HepG2 (cell line): Measurements from ENCODE around the gene POLE4. TPM values are rescaled to one million over a fixed set of nuclear protein-coding genes. Genes with fewer than 3 reads are reported as not detected.

Experiments
- ATAC-seq: fragments of 200-7000 bp; cut with Tn5 transposase; 3 replicates; pipeline ENCODE4 v1.9.1; 2020; ENCODE audit warnings: mild to moderate bottlenecking, moderate library complexity
- BruUV-seq: library from RNA; stranded (reverse); fragments of 400-500 nt; replicated peaks from 2 replicates; lab custom pipeline; 2021; lab: Mats Ljungman, UMichigan
- CTCF ChIA-PET: fragments of 300-600 bp; formaldehyde crosslinking; extraction: SDS; loops from one replicate; lab custom pipeline; 2021; ENCODE audit warnings: low total read pairs, inconsistent platforms, low intra/inter-chr PET ratio; lab: Yijun Ruan, JAX
- POLR2A ChIA-PET: fragments of 350-600 bp; sonication (Branson Sonifier 250); formaldehyde crosslinking; loops from one replicate; lab custom pipeline; 2020; ENCODE audit warnings: antibody characterized with exemption, inconsistent platforms; lab: Yijun Ruan, JAX
- DNase-seq: peaks from one replicate; pipeline ENCODE4 v3.0.0-alpha.2; 2015; ENCODE audit warnings: low spot score
- FAIRE-seq: peaks from 3 replicates; lab custom pipeline; 2011; peaks lifted over from hg19 to GRCh38; lab: Jason Lieb, UNC
- H2AFZ ChIP-seq: one replicate; pipeline ENCODE4 v1.6.1; 2011; ENCODE audit warnings: low read length, inconsistent platforms
- H3K27ac ChIP-seq: fragments of 300-600 bp; 3 replicates; pipeline ENCODE4 v1.8.0; 2011; ENCODE audit warnings: mixed run types, mild to moderate bottlenecking, mixed read lengths, low read length, inconsistent platforms; ENCODE audit not compliant: insufficient read depth; ENCODE audit errors: extremely low read length
- H3K27me3 ChIP-seq, 2 experiments: fragments of 200-600 bp in 1 of 2; 2 replicates in 1 of 2; 3 replicates in 1 of 2; pipeline versions ENCODE4 v1.6.0 to v1.8.0; 2011; ENCODE audit warnings: low read length in 2 of 2, mild to moderate bottlenecking in 2 of 2, moderate library complexity in 2 of 2, inconsistent platforms in 1 of 2; ENCODE audit not compliant: insufficient read depth in 2 of 2, control insufficient read depth in 1 of 2
- H3K36me3 ChIP-seq, 2 experiments: fragments of 200-600 bp in 1 of 2; replicated peaks in 1 of 2; 2 replicates in 1 of 2; 3 replicates in 1 of 2; pipeline versions ENCODE4 v1.5.1 to v1.8.0; 2011; ENCODE audit warnings: low read length in 2 of 2, inconsistent platforms in 1 of 2; ENCODE audit not compliant: insufficient read depth in 2 of 2, control insufficient read depth in 1 of 2
- H3K4me1 ChIP-seq: 2 replicates; pipeline ENCODE4 v1.5.1; 2012; ENCODE audit warnings: low read length, inconsistent platforms; ENCODE audit not compliant: insufficient read depth
- H3K4me2 ChIP-seq: 2 replicates; pipeline ENCODE4 v1.6.0; 2011; ENCODE audit warnings: low read depth, low read length, inconsistent platforms
- H3K4me3 ChIP-seq, 3 experiments: fragments of 200-600 bp in 1 of 3; sonication (generic), shearing (Covaris generic) in 1 of 3; replicated peaks in 1 of 3; 2 replicates each; pipeline ENCODE4 v1.5.1; 2011 to 2016; ENCODE audit warnings: low read length in 3 of 3, inconsistent platforms in 2 of 3, low read depth in 2 of 3, mild to moderate bottlenecking in 2 of 3, control low read depth in 1 of 3, mixed read lengths in 1 of 3; ENCODE audit not compliant: insufficient read depth in 1 of 3
- H3K79me2 ChIP-seq: one replicate; pipeline ENCODE4 v1.6.1; 2011; ENCODE audit warnings: low read length, inconsistent platforms; ENCODE audit not compliant: insufficient read depth
- H3K9ac ChIP-seq: 2 replicates; pipeline ENCODE4 v1.6.0; 2011; ENCODE audit warnings: mild to moderate bottlenecking, low read depth, low read length, inconsistent platforms; ENCODE audit not compliant: insufficient read depth
- H3K9me3 ChIP-seq: 2 replicates; pipeline ENCODE4 v1.5.1; 2012; ENCODE audit warnings: mild to moderate bottlenecking, low read length
- H4K20me1 ChIP-seq: 2 replicates; pipeline ENCODE4 v1.6.0; 2011; ENCODE audit warnings: inconsistent platforms, mild to moderate bottlenecking, low read length, moderate library complexity; ENCODE audit not compliant: insufficient read depth
- BCL3 ChIP-seq: sonication (generic); formaldehyde crosslinking; IDR thresholded peaks from 2 replicates; pipeline ENCODE4 v1.5.1; 2020; ENCODE audit warnings: mild to moderate bottlenecking, missing genetic modification reagents, moderate library complexity
- CSRNP2 ChIP-seq: sonication (generic); formaldehyde crosslinking; conservative IDR thresholded peaks from 2 replicates; pipeline ENCODE4 v1.8.0; 2022; ENCODE audit warnings: low read depth, missing genetic modification reagents
- DBP ChIP-seq: sonication (generic); formaldehyde crosslinking; IDR thresholded peaks from 2 replicates; pipeline ENCODE4 v1.4.0; 2020; ENCODE audit warnings: missing genetic modification reagents; ENCODE audit errors: not compliant biosample characterization
- LCORL ChIP-seq, 2 experiments: fragments of 450-650 bp in 1 of 2; sonication (generic) in 1 of 2; formaldehyde crosslinking in 1 of 2; IDR thresholded peaks; 2 replicates each; pipeline versions ENCODE4 v1.5.0 to v1.6.1; 2017 to 2020; ENCODE audit warnings: antibody characterized with exemption in 1 of 2, missing genetic modification reagents in 1 of 2
- NR3C1 ChIP-seq: sonication (generic); formaldehyde crosslinking; IDR thresholded peaks from 2 replicates; pipeline ENCODE4 v1.4.0; 2020; ENCODE audit warnings: missing genetic modification reagents
- POLR2AphosphoS2 ChIP-seq: IDR thresholded peaks from 2 replicates; pipeline ENCODE4 v1.6.1; 2011; ENCODE audit warnings: low read depth, low read length, improper control_type of control experiment
- WIZ ChIP-seq: sonication (generic); formaldehyde crosslinking; IDR thresholded peaks from 2 replicates; pipeline ENCODE4 v1.5.1; 2020; ENCODE audit warnings: mild to moderate bottlenecking, missing genetic modification reagents
- ZFAT ChIP-seq: sonication (generic); formaldehyde crosslinking; conservative IDR thresholded peaks from 2 replicates; pipeline ENCODE4 v1.8.1; 2023; ENCODE audit warnings: missing genetic modification reagents, inconsistent platforms
- ZNF644 ChIP-seq: IDR thresholded peaks from 2 replicates; pipeline ENCODE4 v1.6.1; 2016; ENCODE audit warnings: low read depth
- ZSCAN20 ChIP-seq: sonication (generic); formaldehyde crosslinking; IDR thresholded peaks from 2 replicates; pipeline ENCODE4 v1.4.0; 2020; ENCODE audit warnings: missing genetic modification reagents, mild to moderate bottlenecking, borderline replicate concordance
- WGBS: methylation state at CpG from one replicate; pipeline ENCODE4 v1.1.6; 2017; ENCODE audit warnings: low lambda C conversion rate; 5-methylcytosine and 5-hydroxymethylcytosine counted together
- in situ Hi-C: cut with HindIII; loops from 2 replicates; pipeline ENCODE4 v1.10.0; 2017; ENCODE audit warnings: low pct_unique_long_range_greater_than_20kb; ENCODE audit not compliant: extremely low pct_ligation_motif_present
- intact Hi-C: fragments of 100-400 bp; cut with micrococcal nuclease; formaldehyde crosslinking; loops from one replicate; pipeline ENCODE4 v1.10.0; 2022; ENCODE audit not compliant: unreplicated experiment
- polyA plus RNA-seq, 8 experiments: library from polyadenylated mRNA; depleted of rRNA in 3 of 8; stranded (reverse) in 7 of 8; unstranded in 1 of 8; fragments of >200 nt; fragmentation: Illumina TruSeq in 4 of 8; extraction: Trizol in 4 of 8; gene quantifications; 2 replicates each; pipeline versions ENCODE4 v1.2.1 to v1.2.3, GENCODE V29; 2011 to 2016; ENCODE audit warnings: low read depth in 4 of 8, missing spikeins in 1 of 8, mixed read lengths in 1 of 8; ENCODE audit not compliant: insufficient read depth in 1 of 8
- total RNA-seq, 5 experiments: library from RNA; depleted of rRNA; stranded (reverse); fragments of >200 nt; fragmentation: Illumina TruSeq; extraction: Trizol; gene quantifications; 2 replicates each; pipeline ENCODE4 v1.2.3, GENCODE V29; 2016; ENCODE audit warnings: low read depth in 1 of 5
- TF ChIP-seq, protein P1 (sequence below): sonication (generic); formaldehyde crosslinking; IDR thresholded peaks from 2 replicates; pipeline ENCODE4 v1.8.1; 2023; ENCODE audit warnings: mild to moderate bottlenecking, missing genetic modification reagents, borderline replicate concordance
- TF ChIP-seq, protein P2 (sequence below): sonication (generic); formaldehyde crosslinking; IDR thresholded peaks from 2 replicates; pipeline ENCODE4 v1.4.0; 2020; ENCODE audit warnings: missing genetic modification reagents
- TF ChIP-seq, protein P3 (sequence below): IDR thresholded peaks from 2 replicates; pipeline ENCODE4 v1.4.0; 2020; ENCODE audit warnings: mild to moderate bottlenecking, missing genetic modification reagents

Gene POLE4
- total and polyA plus RNA-seq, 2 of the 13 experiments (the other 11 are each of a cell fraction or from before 2014, with no cell fraction given) = 106 to 116 TPM

DNA sequence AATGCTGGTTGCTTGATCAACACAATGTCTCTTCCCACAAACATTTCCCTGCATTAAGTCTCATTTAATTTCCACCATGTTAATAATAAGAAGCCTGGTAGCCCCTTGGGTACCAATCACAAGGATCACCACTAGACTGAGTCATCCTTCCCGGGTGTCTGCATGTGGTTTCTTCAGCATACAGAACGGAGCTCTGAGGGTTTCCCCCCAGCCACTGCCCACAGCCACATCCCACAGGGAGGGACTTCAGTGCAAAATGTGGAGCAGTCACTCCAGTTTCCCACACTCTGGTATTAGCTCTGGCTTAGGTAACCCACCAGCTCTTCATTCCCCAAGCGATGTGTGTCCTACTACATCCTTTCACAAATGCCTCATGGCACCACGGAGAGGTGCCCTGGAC is 42.7 kb upstream of the POLE4 start (continued):
- TF ChIP-seq BCL3 (CRISPR knock-in tag) = no peak
- TF ChIP-seq ZNF644 (CRISPR knock-in tag) = no peak
- TF ChIP-seq, protein P1, sequence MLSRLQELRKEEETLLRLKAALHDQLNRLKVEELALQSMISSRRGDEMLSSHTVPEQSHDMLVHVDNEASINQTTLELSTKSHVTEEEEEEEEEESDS = no peak

DNA sequence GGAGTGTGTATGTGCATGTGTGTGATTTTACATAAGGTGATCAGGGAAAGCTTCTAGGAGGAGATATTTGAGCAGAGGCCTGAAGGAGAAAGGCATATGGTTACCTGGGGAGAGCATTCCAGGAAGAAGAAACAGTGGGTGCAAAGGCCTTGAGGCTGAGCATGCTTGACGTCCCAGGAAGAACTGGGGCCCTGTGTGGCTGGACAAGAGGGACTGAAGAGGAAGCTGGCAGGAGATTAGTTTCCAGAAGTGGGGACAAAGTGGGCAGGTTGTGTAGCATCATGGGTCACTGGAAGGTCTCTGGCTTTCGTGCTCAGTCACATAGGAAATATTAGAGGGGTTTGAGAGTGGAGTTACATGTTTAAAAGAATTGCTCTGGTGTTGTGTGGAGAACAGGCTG is 42.0 kb upstream of the POLE4 start:
- WGBS = 60% methylated on average over 2 of the region's 2 CpGs
- DNase-seq (no peak), ATAC-seq (no peak), FAIRE-seq (no peak)
- no peaks in the 10 kb centered on the region for H3K79me2 ChIP-seq
- no TSS peak for BruUV-seq
- H3K36me3 ChIP-seq = no peaks in the 10 kb centered on the region; a peak in 1 of 5 replicates
- peaks cover 51% of the 10 kb centered on the region for H3K4me1 ChIP-seq
- H3K27me3 ChIP-seq = peaks cover 0 to 7% of the 10 kb centered on the region in 2 experiments; a peak in 1 of 5 replicates
- H3K4me2 ChIP-seq = no peak overlapping the region
- no peak overlapping the region for H3K4me3 ChIP-seq
- H3K9ac ChIP-seq = no peak overlapping the region
- no peak overlapping the region for H2AFZ ChIP-seq
- POLR2A ChIA-PET = no interaction called here
- H3K27ac ChIP-seq = no peak overlapping the region
- intact Hi-C loops = loop anchor here (5.0 kb wide), 2 partner anchors 41 to 486 kb away; partner anchors contain the start of gene POLE4
- no peaks in the 10 kb centered on the region for H3K9me3 ChIP-seq
- in situ Hi-C loops = loop anchor here (10.0 kb wide), 1 partner anchor 328 kb away; no protein-coding TSS in a partner anchor
- CTCF ChIA-PET = no interaction called here
- no peaks in the 10 kb centered on the region for H4K20me1 ChIP-seq
- TF ChIP-seq ZFAT (CRISPR knock-in tag) (no peak), LCORL (IDR thresholded peaks at IDR 0.05) (no peak), LCORL (CRISPR knock-in tag; IDR thresholded peaks at IDR 0.05) (no peak), NR3C1 (CRISPR knock-in tag) (no peak), CSRNP2 (CRISPR knock-in tag) (no peak), WIZ (CRISPR knock-in tag) (no peak), ZSCAN20 (no peak), DBP (CRISPR knock-in tag) (peak; percentile 95), POLR2AphosphoS2 (0 out of 2 replicates have a peak, but pooled peaks have one; percentile 49)
- TF ChIP-seq, protein P2, sequence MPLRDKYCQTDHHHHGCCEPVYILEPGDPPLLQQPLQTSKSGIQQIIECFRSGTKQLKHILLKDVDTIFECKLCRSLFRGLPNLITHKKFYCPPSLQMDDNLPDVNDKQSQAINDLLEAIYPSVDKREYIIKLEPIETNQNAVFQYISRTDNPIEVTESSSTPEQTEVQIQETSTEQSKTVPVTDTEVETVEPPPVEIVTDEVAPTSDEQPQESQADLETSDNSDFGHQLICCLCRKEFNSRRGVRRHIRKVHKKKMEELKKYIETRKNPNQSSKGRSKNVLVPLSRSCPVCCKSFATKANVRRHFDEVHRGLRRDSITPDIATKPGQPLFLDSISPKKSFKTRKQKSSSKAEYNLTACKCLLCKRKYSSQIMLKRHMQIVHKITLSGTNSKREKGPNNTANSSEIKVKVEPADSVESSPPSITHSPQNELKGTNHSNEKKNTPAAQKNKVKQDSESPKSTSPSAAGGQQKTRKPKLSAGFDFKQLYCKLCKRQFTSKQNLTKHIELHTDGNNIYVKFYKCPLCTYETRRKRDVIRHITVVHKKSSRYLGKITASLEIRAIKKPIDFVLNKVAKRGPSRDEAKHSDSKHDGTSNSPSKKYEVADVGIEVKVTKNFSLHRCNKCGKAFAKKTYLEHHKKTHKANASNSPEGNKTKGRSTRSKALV = no peak
- TF ChIP-seq, protein P3, sequence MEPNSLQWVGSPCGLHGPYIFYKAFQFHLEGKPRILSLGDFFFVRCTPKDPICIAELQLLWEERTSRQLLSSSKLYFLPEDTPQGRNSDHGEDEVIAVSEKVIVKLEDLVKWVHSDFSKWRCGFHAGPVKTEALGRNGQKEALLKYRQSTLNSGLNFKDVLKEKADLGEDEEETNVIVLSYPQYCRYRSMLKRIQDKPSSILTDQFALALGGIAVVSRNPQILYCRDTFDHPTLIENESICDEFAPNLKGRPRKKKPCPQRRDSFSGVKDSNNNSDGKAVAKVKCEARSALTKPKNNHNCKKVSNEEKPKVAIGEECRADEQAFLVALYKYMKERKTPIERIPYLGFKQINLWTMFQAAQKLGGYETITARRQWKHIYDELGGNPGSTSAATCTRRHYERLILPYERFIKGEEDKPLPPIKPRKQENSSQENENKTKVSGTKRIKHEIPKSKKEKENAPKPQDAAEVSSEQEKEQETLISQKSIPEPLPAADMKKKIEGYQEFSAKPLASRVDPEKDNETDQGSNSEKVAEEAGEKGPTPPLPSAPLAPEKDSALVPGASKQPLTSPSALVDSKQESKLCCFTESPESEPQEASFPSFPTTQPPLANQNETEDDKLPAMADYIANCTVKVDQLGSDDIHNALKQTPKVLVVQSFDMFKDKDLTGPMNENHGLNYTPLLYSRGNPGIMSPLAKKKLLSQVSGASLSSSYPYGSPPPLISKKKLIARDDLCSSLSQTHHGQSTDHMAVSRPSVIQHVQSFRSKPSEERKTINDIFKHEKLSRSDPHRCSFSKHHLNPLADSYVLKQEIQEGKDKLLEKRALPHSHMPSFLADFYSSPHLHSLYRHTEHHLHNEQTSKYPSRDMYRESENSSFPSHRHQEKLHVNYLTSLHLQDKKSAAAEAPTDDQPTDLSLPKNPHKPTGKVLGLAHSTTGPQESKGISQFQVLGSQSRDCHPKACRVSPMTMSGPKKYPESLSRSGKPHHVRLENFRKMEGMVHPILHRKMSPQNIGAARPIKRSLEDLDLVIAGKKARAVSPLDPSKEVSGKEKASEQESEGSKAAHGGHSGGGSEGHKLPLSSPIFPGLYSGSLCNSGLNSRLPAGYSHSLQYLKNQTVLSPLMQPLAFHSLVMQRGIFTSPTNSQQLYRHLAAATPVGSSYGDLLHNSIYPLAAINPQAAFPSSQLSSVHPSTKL = no peak
